ENCODE results near the gene OSBPL9.

Gene OSBPL9, protein sequence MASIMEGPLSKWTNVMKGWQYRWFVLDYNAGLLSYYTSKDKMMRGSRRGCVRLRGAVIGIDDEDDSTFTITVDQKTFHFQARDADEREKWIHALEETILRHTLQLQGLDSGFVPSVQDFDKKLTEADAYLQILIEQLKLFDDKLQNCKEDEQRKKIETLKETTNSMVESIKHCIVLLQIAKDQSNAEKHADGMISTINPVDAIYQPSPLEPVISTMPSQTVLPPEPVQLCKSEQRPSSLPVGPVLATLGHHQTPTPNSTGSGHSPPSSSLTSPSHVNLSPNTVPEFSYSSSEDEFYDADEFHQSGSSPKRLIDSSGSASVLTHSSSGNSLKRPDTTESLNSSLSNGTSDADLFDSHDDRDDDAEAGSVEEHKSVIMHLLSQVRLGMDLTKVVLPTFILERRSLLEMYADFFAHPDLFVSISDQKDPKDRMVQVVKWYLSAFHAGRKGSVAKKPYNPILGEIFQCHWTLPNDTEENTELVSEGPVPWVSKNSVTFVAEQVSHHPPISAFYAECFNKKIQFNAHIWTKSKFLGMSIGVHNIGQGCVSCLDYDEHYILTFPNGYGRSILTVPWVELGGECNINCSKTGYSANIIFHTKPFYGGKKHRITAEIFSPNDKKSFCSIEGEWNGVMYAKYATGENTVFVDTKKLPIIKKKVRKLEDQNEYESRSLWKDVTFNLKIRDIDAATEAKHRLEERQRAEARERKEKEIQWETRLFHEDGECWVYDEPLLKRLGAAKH

GRCh38 chr1:51616903-51617708 is at the start of gene OSBPL9:
TSS of gene OSBPL9 (plus strand) at chr1:51617092. CDS start at chr1:51617111, 19 bp downstream.
- DNase-seq: peak; percentile 73

GRCh38 chr1:51567653-51568052 is 49.2 kb upstream of the OSBPL9 start:
- DNase-seq: no peak

DNA sequence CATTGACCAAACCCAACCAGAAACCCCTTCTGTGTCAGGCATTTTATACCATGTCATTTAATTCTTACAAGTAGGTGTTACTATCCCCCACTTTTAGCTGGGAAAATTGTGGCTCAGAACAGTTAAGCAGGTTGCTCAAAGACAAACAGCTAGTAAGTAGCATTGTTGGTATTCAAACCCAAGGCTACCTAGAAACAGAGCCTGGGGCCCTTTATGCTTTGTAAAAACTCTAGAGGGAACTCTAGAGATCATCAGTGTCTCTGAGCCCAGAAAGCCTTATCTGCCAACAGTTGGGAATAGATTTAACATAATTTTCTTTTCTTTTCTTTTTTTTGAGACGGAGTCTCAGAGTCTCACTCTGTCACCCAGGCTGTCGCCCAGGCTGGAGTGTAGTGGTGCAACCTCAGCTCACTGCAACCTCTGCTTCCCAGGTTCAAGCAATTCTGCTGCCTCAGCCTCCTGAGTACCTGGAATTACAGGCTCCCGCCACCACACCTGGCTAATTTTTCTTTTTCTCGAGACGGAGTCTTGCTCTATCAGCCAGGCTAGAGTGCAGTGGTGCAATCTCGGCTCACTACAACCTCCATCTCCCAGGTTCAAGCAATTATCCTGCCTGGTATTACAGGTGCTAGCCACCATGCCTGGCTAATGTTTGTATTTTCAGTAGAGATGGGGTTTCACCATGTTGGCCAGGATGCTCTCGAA is 48.5 kb upstream of the OSBPL9 start:
- no peak for DNase-seq

GRCh38 chr1:51569284-51570062 is 47.4 kb upstream of the OSBPL9 start:
- no peak for DNase-seq

DNA sequence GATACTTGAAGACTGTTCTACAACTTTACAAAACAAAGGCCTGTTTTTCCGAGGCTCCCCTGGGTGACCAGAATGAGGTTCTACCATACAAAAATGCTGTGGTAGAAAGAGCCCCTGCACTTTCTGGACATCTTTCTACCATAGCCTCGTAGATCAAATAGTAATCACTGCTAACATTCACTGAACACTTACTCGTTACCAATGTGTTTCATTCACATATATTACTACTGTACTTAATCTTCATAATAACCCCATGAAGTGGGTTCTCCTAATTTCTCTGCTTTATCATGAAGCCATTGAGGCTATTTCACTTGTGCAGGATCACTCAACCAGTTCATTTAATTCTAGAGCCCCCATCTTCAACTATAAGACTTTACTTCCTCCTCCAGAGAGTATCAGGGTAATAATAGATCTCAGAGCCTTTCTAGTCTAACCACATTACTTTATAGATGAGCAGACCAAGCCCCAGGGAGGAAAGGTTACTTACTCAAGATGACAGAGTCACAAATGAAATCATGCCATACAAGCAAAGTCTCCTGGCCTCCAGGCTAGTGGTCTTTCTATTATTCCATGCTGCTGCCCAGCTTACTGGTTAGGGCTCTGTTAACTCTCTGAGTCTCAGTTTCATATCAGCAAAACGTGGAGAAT is 46.7 kb upstream of the OSBPL9 start:
- DNase-seq: no peak

- DNase-seq: no peak
Measured at GRCh38 chr1:51572365-51572764, 44.5 kb upstream of the OSBPL9 start.

DNA sequence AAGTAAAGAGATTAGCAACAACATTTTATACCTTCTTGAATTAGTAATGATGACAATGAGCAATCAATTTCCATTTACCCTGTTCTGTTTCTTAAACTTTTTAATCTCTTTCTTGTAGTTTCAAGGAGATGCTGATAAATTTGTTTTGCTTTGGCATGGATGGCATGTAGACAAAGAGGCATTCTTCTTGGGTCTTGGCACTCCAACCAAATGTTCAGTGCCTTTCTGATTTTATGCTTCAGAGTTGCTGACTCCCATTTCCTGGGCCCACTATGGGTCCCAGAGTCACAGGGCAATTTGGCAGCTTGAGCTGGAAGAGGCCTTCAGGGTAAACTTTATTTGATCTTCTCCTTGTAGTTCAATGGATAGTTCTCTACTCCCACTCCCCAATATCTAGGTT is 42.1 kb upstream of the OSBPL9 start:
- no peak for DNase-seq

- DNase-seq: no peak
Measured at GRCh38 chr1:51575406-51576084, 41.3 kb upstream of the OSBPL9 start.

DNA sequence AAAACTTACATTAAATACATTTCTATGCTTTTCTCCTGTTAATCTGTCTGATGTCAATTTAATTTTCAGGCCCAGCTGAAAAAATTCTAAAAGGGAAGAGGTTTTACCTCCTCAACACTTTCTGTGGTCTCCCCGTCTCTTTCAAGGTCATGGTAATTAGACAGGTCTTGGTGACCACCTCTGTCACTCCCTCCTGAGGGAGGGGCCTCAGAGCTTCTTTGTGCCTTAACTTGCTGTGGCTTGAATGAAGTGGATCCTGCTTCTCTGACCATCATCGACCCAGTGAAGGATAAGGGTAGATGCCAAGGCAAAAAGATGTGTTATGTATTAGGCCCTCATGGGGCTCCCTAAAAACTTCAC is 40.8 kb upstream of the OSBPL9 start:
- DNase-seq: no peak

- no peak for DNase-seq
Measured at GRCh38 chr1:51576923-51577322, 40.0 kb upstream of the OSBPL9 start.

GRCh38 chr1:51578383-51579109 is 38.3 kb upstream of the OSBPL9 start:
- DNase-seq: no peak

GRCh38 chr1:51581238-51581637 is 35.7 kb upstream of the OSBPL9 start:
- DNase-seq: no peak

DNA sequence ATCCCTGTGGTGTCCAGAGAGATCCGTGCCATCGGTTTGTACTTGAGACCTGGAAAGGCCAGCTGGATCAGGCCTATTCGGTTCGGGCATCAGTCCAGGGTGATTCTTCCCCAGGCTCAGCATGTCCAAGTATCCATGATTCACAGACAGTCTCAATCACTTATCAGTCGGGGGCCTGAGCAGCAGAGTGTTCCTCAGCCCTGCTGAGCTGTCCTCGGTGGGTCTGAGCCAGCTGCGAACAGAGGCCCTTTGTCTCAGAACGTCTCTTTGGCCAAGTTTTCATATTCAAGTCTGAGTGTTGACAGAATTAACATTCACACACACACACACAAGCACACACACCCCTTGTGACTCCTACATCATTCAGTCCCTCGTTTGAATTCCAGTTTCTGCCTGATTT is 33.4 kb upstream of the OSBPL9 start:
- DNase-seq: no peak

DNA sequence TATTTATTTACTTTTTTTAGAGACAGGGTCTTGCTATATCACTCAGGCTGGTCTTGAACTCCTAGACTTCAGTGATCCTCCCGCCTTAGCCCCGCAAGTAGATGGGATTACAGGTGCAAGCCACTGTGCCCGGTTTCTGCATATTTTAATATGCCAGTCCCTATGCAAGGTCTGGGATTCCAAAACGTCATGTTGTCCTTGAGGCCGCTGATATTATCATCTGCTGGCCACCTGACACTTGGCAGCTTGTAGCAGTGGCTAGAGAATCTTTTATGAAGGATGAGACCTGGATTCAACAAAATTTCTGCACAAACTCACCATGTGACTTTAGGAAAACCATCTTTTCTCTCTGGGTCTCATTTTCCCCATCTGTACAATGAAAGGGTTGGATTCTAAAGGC is 32.9 kb upstream of the OSBPL9 start:
- DNase-seq: no peak

DNA sequence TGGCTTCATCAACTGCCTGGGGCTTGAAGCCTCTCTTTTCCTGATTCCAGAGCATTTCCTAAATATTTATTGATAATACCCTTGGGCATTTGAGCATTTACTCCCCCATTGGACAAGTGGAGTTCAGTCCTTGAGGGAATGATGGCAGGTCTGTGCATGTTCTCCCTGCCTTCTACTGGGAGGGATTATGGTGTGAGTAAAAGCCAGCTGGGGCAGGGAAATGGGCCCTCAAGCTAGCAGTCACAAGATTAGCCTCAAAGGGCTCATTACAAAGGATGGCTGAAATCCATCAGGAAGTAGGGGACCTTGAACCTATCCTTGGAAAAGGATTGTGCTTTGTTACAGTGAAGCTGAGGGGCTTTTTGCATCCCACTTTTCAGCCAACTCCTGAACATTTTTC is 24.2 kb upstream of the OSBPL9 start:
- no peak for DNase-seq

GRCh38 chr1:51594716-51595115 is 22.2 kb upstream of the OSBPL9 start:
- no peak for DNase-seq

GRCh38 chr1:51600529-51600928 is 16.4 kb upstream of the OSBPL9 start:
- no peak for DNase-seq

- DNase-seq: no peak
Measured at GRCh38 chr1:51600965-51601364, 15.9 kb upstream of the OSBPL9 start.

- no peak for DNase-seq
Measured at GRCh38 chr1:51605961-51606723, 10.8 kb upstream of the OSBPL9 start.

All from NCI-H1092 (cell line).